ENCODE data around the gene TBXT.

- TF ChIP-seq CTCF (IDR thresholded peaks at IDR 0.05; ENCODE audit: insufficient read depth, low read length, poor library complexity, severe bottlenecking) (no peak), EZH2phosphoT487 (conservative IDR thresholded peaks at IDR 0.05; ENCODE audit: low read length) (no peak)
Measured at GRCh38 chr6:166151798-166152197, 15.9 kb downstream of the TBXT start.
